ENCODE measurements around the gene PDE11A. TPM values are rescaled to one million over a fixed set of nuclear protein-coding genes. Genes with fewer than 3 reads are reported as not detected.

The PDE11A gene
- total and polyA plus RNA-seq, 2 experiments from 2014 or later: 1.7 to 3.6 TPM

GRCh38 chr2:177666408-177666807 is 406.2 kb downstream of the PDE11A start:
- H3K27me3 ChIP-seq: peaks cover 7% of the 10 kb centered on the region
- peaks cover 5% of the 10 kb centered on the region for H3K4me1 ChIP-seq (ENCODE audit: low read depth)
- H3K27ac ChIP-seq: no peak overlapping the region
- H3K36me3 ChIP-seq: no peaks in the 10 kb centered on the region
- no peak for TF ChIP-seq CTCF (IDR thresholded peaks at IDR 0.05; ENCODE audit: low read depth, low read length)
- peak in 1 of 2 donors; percentile 60 for DNase-seq (ENCODE audit: low read depth in 1 of 2, low spot score in 1 of 2)
- H3K4me3 ChIP-seq: no peak overlapping the region
- H3K9me3 ChIP-seq (ENCODE audit: low read depth): no peaks in the 10 kb centered on the region

GRCh38 chr2:177665948-177666347 is 406.6 kb downstream of the PDE11A start:
- peaks cover 2% of the 10 kb centered on the region for H3K4me1 ChIP-seq (ENCODE audit: low read depth)
- no peak overlapping the region for H3K4me3 ChIP-seq
- DNase-seq (ENCODE audit: low read depth in 1 of 2, low spot score in 1 of 2): no peak
- no peaks in the 10 kb centered on the region for H3K9me3 ChIP-seq (ENCODE audit: low read depth)
- peaks cover 7% of the 10 kb centered on the region for H3K27me3 ChIP-seq
- TF ChIP-seq CTCF (IDR thresholded peaks at IDR 0.05; ENCODE audit: low read depth, low read length): no peak
- no peak overlapping the region for H3K27ac ChIP-seq
- no peaks in the 10 kb centered on the region for H3K36me3 ChIP-seq

GRCh38 chr2:177665328-177665727 is 407.2 kb downstream of the PDE11A start:
- H3K4me3 ChIP-seq: no peak overlapping the region
- no peak for DNase-seq (ENCODE audit: low read depth in 1 of 2, low spot score in 1 of 2)
- no peak overlapping the region for H3K27ac ChIP-seq
- no peaks in the 10 kb centered on the region for H3K4me1 ChIP-seq (ENCODE audit: low read depth)
- no peaks in the 10 kb centered on the region for H3K36me3 ChIP-seq
- TF ChIP-seq CTCF (IDR thresholded peaks at IDR 0.05; ENCODE audit: low read depth, low read length): no peak
- H3K27me3 ChIP-seq: peaks cover 7% of the 10 kb centered on the region
- no peaks in the 10 kb centered on the region for H3K9me3 ChIP-seq (ENCODE audit: low read depth)

GRCh38 chr2:177662895-177663294 is 409.7 kb downstream of the PDE11A start:
- Histone ChIP-seq H3K4me1 (ENCODE audit: low read depth) (no peaks in the 10 kb centered on the region), H3K4me3 (no peak overlapping the region), H3K9me3 (ENCODE audit: low read depth) (no peaks in the 10 kb centered on the region), H3K27ac (peak overlapping the region; percentile 10), H3K36me3 (no peaks in the 10 kb centered on the region), H3K27me3 (no peaks in the 10 kb centered on the region)
- TF ChIP-seq CTCF (IDR thresholded peaks at IDR 0.05; ENCODE audit: low read depth, low read length): no peak
- no peak for DNase-seq (ENCODE audit: low read depth in 1 of 2, low spot score in 1 of 2)

GRCh38 chr2:177660742-177661141 is 411.8 kb downstream of the PDE11A start:
- H3K36me3 ChIP-seq: no peaks in the 10 kb centered on the region
- no peak for DNase-seq (ENCODE audit: low read depth in 1 of 2, low spot score in 1 of 2)
- H3K4me3 ChIP-seq: no peak overlapping the region
- H3K9me3 ChIP-seq (ENCODE audit: low read depth): no peaks in the 10 kb centered on the region
- H3K4me1 ChIP-seq (ENCODE audit: low read depth): no peaks in the 10 kb centered on the region
- no peak overlapping the region for H3K27ac ChIP-seq
- TF ChIP-seq CTCF (IDR thresholded peaks at IDR 0.05; ENCODE audit: low read depth, low read length): no peak
- H3K27me3 ChIP-seq: no peaks in the 10 kb centered on the region

GRCh38 chr2:177658309-177658708 is 414.3 kb downstream of the PDE11A start:
- Histone ChIP-seq H3K9me3 (ENCODE audit: low read depth) (no peaks in the 10 kb centered on the region), H3K27me3 (no peaks in the 10 kb centered on the region), H3K36me3 (no peaks in the 10 kb centered on the region), H3K4me1 (ENCODE audit: low read depth) (no peaks in the 10 kb centered on the region), H3K4me3 (no peak overlapping the region), H3K27ac (no peak overlapping the region)
- DNase-seq (ENCODE audit: low read depth in 1 of 2, low spot score in 1 of 2): no peak
- TF ChIP-seq CTCF (IDR thresholded peaks at IDR 0.05; ENCODE audit: low read depth, low read length): no peak
